IMR-90 (cell line): Measurements from ENCODE around the gene TNK1.

ENCODE experiments used
- CHD1 ChIP-seq: IDR thresholded peaks from 2 replicates; pipeline ENCODE4 v1.6.1; 2012; ENCODE audit warnings: low read depth, low read length, improper control_type of control experiment
- CTCF ChIP-seq: conservative IDR thresholded peaks from 2 replicates; pipeline ENCODE4 v1.5.1; 2012; ENCODE audit warnings: mild to moderate bottlenecking, low read depth, low read length, improper control_type of control experiment
- POLR2A ChIP-seq: IDR thresholded peaks from 2 replicates; pipeline ENCODE4 v1.6.1; 2012; ENCODE audit warnings: mild to moderate bottlenecking, low read depth, low read length
- RFX5 ChIP-seq: IDR thresholded peaks from 2 replicates; pipeline ENCODE4 v1.8.0; 2012; ENCODE audit warnings: low read depth, mild to moderate bottlenecking, low read length, moderate library complexity

- TF ChIP-seq POLR2A (no peak), CTCF (no peak), RFX5 (no peak), CHD1 (no peak)
Measured at GRCh38 chr17:7438656-7439460, 58.0 kb downstream of the TNK1 start.
